GM23248 (cell line): Measurements from ENCODE around the gene CYB5R2.

Experiments
- EZH2 ChIP-seq: fragments of 200-600 bp; sonication (generic); IDR thresholded peaks from 2 replicates; pipeline ENCODE4 v1.6.1; 2018; ENCODE audit warnings: antibody characterized with exemption, mild to moderate bottlenecking; ENCODE audit not compliant: insufficient read depth, poor library complexity, severe bottlenecking
- EZH2phosphoT487 ChIP-seq: fragments of 200-600 bp; sonication (generic); IDR thresholded peaks from 2 replicates; pipeline ENCODE4 v1.6.1; 2018; ENCODE audit warnings: antibody characterized with exemption, moderate library complexity, mild to moderate bottlenecking, low read depth; ENCODE audit not compliant: insufficient read depth

DNA sequence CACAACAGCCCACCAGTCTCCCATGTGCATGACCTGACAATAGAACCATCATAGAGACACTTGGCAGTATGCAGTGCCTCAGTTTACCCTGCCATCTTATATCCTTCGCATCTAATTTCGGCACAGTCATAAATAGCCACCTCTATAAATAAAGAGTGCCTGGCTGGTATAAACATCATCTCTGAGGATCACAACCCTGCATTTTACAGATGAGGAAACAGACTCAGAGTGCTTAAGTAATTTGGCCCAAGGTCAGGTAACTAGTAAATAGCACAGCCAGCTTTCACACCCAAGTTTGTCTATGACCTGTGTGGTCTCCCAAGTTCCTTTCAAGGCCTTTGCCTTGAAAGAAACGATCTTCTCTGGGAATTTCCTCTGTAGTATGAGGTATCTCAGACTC lies 44.6 kb downstream of the CYB5R2 start:
- TF ChIP-seq EZH2: no peak
- TF ChIP-seq EZH2phosphoT487: no peak
